NB4 (cell line): ENCODE results near the gene DDX49.
A peak's percentile ranks its signal among the peaks of the same experiment; 100 is the strongest.

Experiments used
- DNase-seq: peaks from one replicate; pipeline ENCODE4 v3.0.0; 2010; ENCODE audit warnings: low read depth
- H3K4me3 ChIP-seq: one replicate; pipeline ENCODE4 v1.5.1; 2011; ENCODE audit warnings: mild to moderate bottlenecking, low read depth, low read length, moderate library complexity
- CTCF ChIP-seq: IDR thresholded peaks from one replicate; pipeline ENCODE4 v1.5.1; 2012; ENCODE audit warnings: low read depth, low read length
- MAX ChIP-seq: IDR thresholded peaks from 2 replicates; pipeline ENCODE4 v1.6.1; 2011; ENCODE audit warnings: low read depth, low read length
- MYC ChIP-seq: IDR thresholded peaks from 2 replicates; pipeline ENCODE4 v1.6.1; 2011; ENCODE audit warnings: low read depth, low read length
- POLR2A ChIP-seq: IDR thresholded peaks from 2 replicates; pipeline ENCODE4 v1.6.1; 2011; ENCODE audit warnings: mild to moderate bottlenecking; ENCODE audit not compliant: insufficient read length; ENCODE audit errors: extremely low read depth

Gene DDX49

GRCh38 chr19:18919086-18919899 is at the start of gene DDX49, which contains the start of gene COPE:
Gene DDX49, plus strand, starts transcription at chr19:18919715. Its CDS starts 27 bp downstream, at chr19:18919742.
Gene COPE, minus strand, starts transcription at chr19:18919387. Its CDS starts 39 bp downstream, at chr19:18919348.
- TF ChIP-seq MYC (peak; percentile 72), MAX (peak; percentile 84), POLR2A (peak; percentile 63), CTCF (no peak)
- peak within 1 kb of the TSS; percentile 100 for H3K4me3 ChIP-seq
- peak; percentile 100 for DNase-seq

GRCh38 chr19:18869781-18870530 is 49.6 kb upstream of the DDX49 start:
- no peak for DNase-seq
- TF ChIP-seq MYC = no peak
- H3K4me3 ChIP-seq = no peak overlapping the region

GRCh38 chr19:18870531-18871172 is 48.9 kb upstream of the DDX49 start:
- no peak overlapping the region for H3K4me3 ChIP-seq
- no peak for TF ChIP-seq CTCF
- TF ChIP-seq MYC = no peak
- TF ChIP-seq MAX = no peak
- no peak for TF ChIP-seq POLR2A
- no peak for DNase-seq

- TF ChIP-seq MAX (no peak), MYC (no peak), POLR2A (no peak)
- DNase-seq = no peak
- no peak overlapping the region for H3K4me3 ChIP-seq
Measured at GRCh38 chr19:18871543-18871942, 48.0 kb upstream of the DDX49 start.

- DNase-seq = no peak
- H3K4me3 ChIP-seq = no peak overlapping the region
- TF ChIP-seq CTCF (no peak), POLR2A (no peak), MYC (no peak), MAX (no peak)
Measured at GRCh38 chr19:18875726-18876125, 43.8 kb upstream of the DDX49 start.

- TF ChIP-seq MAX (no peak), POLR2A (no peak), MYC (no peak), CTCF (no peak)
- no peak for DNase-seq
- H3K4me3 ChIP-seq = no peak overlapping the region
Measured at GRCh38 chr19:18876865-18877264, 42.6 kb upstream of the DDX49 start.
